ENCODE results near the gene ACTC1. TPM values are rescaled to one million over a fixed set of nuclear protein-coding genes. Genes with fewer than 3 reads are reported as not detected.
A peak's percentile ranks its signal among the peaks of the same experiment; 100 is the strongest.

Gene ACTC1
- 0.11 TPM for polyA plus RNA-seq (2013, experiment 1 of 2)
- 0.11 TPM for polyA plus RNA-seq (2013, experiment 2 of 2)

GRCh38 chr15:34795267-34796081 is at the start of gene ACTC1:
Gene ACTC1, minus strand, starts transcription at chr15:34795549. Its CDS starts 741 bp downstream, at chr15:34794808.
- Histone ChIP-seq H3K23ac (ENCODE audit: low read length in 2 of 2) (no peak within 1 kb of the TSS), H2AFZ (ENCODE audit: low read depth, low read length) (peak within 1 kb of the TSS; percentile 86), H2BK120ac (ENCODE audit: low read depth, low read length) (no peak within 1 kb of the TSS), H3K36me3 (ENCODE audit: control insufficient read depth in 1 of 2, insufficient read depth in 2 of 2, low read depth in 1 of 2, low read length in 2 of 2) (no peaks in the 10 kb centered on the region), H2BK15ac (ENCODE audit: low read depth, poor library complexity, severe bottlenecking) (no peak within 1 kb of the TSS), H4K8ac (ENCODE audit: low read length) (peak within 1 kb of the TSS; percentile 73), H3K14ac (ENCODE audit: low read length in 2 of 2) (peak within 1 kb of the TSS in 1 of 2 experiments; percentile 94), H3K18ac (ENCODE audit: low read depth in 1 of 2, low read length in 2 of 2) (peak within 1 kb of the TSS; percentile 41 to 77), H3K27ac (ENCODE audit: low read length, poor library complexity, severe bottlenecking) (no peak within 1 kb of the TSS), H3K4me1 (ENCODE audit: control insufficient read depth, insufficient read depth, low read depth, low read length) (peaks cover 13% of the 10 kb centered on the region), H3K4me2 (ENCODE audit: low read length, poor library complexity, severe bottlenecking) (peak within 1 kb of the TSS; percentile 54), H3K4ac (ENCODE audit: low read depth in 1 of 2, low read length in 2 of 2) (peak within 1 kb of the TSS in 1 of 2 experiments; percentile 50), H3K9me3 (ENCODE audit: control insufficient read depth, low read length) (no peaks in the 10 kb centered on the region), H3K79me1 (replicated peaks; ENCODE audit: low read length, poor library complexity, severe bottlenecking) (no peaks in the 10 kb centered on the region), H2BK5ac (ENCODE audit: low read depth, low read length, poor library complexity, severe bottlenecking) (no peak within 1 kb of the TSS), H2AK5ac (ENCODE audit: low read length, severe bottlenecking) (no peak within 1 kb of the TSS), H3K27me3 (ENCODE audit: control insufficient read depth in 1 of 2, insufficient read depth in 1 of 2, low read length in 2 of 2) (peaks cover 58 to 83% of the 10 kb centered on the region in 2 experiments), H3K4me3 (ENCODE audit: insufficient read depth in 1 of 2, low read depth in 1 of 2, low read length in 2 of 2) (peak within 1 kb of the TSS in 1 of 2 experiments; percentile 51), H2BK12ac (ENCODE audit: low read length in 2 of 2) (peak within 1 kb of the TSS; percentile 43 to 51), H3K9ac (ENCODE audit: low read length) (peak within 1 kb of the TSS; percentile 68), H4K91ac (ENCODE audit: low read length) (no peak within 1 kb of the TSS)
- WGBS, result 14% methylated on average over 35 of the region's 44 CpGs
- peak; percentile 59 for DNase-seq

- Histone ChIP-seq H3K23ac (ENCODE audit: low read length in 2 of 2) (no peak overlapping the region), H3K9me3 (ENCODE audit: control insufficient read depth, low read length) (no peaks in the 10 kb centered on the region), H2BK120ac (ENCODE audit: low read depth, low read length) (no peak overlapping the region), H2BK12ac (ENCODE audit: low read length in 2 of 2) (no peak overlapping the region), H3K14ac (ENCODE audit: low read length in 2 of 2) (no peak overlapping the region), H3K27me3 (ENCODE audit: control insufficient read depth in 1 of 2, insufficient read depth in 1 of 2, low read length in 2 of 2) (no peaks in the 10 kb centered on the region), H2BK15ac (ENCODE audit: low read depth, poor library complexity, severe bottlenecking) (no peak overlapping the region), H3K18ac (ENCODE audit: low read depth in 1 of 2, low read length in 2 of 2) (no peak overlapping the region), H3K36me3 (ENCODE audit: control insufficient read depth in 1 of 2, insufficient read depth in 2 of 2, low read depth in 1 of 2, low read length in 2 of 2) (no peaks in the 10 kb centered on the region), H3K4ac (ENCODE audit: low read depth in 1 of 2, low read length in 2 of 2) (no peak overlapping the region), H4K8ac (ENCODE audit: low read length) (no peak overlapping the region), H3K79me1 (replicated peaks; ENCODE audit: low read length, poor library complexity, severe bottlenecking) (no peaks in the 10 kb centered on the region), H2AFZ (ENCODE audit: low read depth, low read length) (no peak overlapping the region), H3K4me2 (ENCODE audit: low read length, poor library complexity, severe bottlenecking) (no peak overlapping the region), H3K4me3 (ENCODE audit: insufficient read depth in 1 of 2, low read depth in 1 of 2, low read length in 2 of 2) (no peak overlapping the region), H3K4me1 (ENCODE audit: control insufficient read depth, insufficient read depth, low read depth, low read length) (no peaks in the 10 kb centered on the region), H3K27ac (ENCODE audit: low read length, poor library complexity, severe bottlenecking) (no peak overlapping the region), H3K9ac (ENCODE audit: low read length) (no peak overlapping the region), H2AK5ac (ENCODE audit: low read length, severe bottlenecking) (no peak overlapping the region), H2BK5ac (ENCODE audit: low read depth, low read length, poor library complexity, severe bottlenecking) (no peak overlapping the region), H4K91ac (ENCODE audit: low read length) (no peak overlapping the region)
- DNase-seq, result no peak
These were observed 45.9 kb upstream of the ACTC1 start for GRCh38 chr15:34841262-34841725.

- Histone ChIP-seq H3K36me3 (ENCODE audit: control insufficient read depth in 1 of 2, insufficient read depth in 2 of 2, low read depth in 1 of 2, low read length in 2 of 2) (no peaks in the 10 kb centered on the region), H2BK120ac (ENCODE audit: low read depth, low read length) (no peak overlapping the region), H3K27me3 (ENCODE audit: control insufficient read depth in 1 of 2, insufficient read depth in 1 of 2, low read length in 2 of 2) (no peaks in the 10 kb centered on the region), H3K9ac (ENCODE audit: low read length) (no peak overlapping the region), H4K8ac (ENCODE audit: low read length) (no peak overlapping the region), H2BK5ac (ENCODE audit: low read depth, low read length, poor library complexity, severe bottlenecking) (no peak overlapping the region), H3K4me3 (ENCODE audit: insufficient read depth in 1 of 2, low read depth in 1 of 2, low read length in 2 of 2) (no peak overlapping the region), H4K91ac (ENCODE audit: low read length) (no peak overlapping the region), H3K14ac (ENCODE audit: low read length in 2 of 2) (no peak overlapping the region), H2AFZ (ENCODE audit: low read depth, low read length) (no peak overlapping the region), H3K23ac (ENCODE audit: low read length in 2 of 2) (no peak overlapping the region), H3K18ac (ENCODE audit: low read depth in 1 of 2, low read length in 2 of 2) (no peak overlapping the region), H3K9me3 (ENCODE audit: control insufficient read depth, low read length) (peaks cover 2% of the 10 kb centered on the region), H3K4ac (ENCODE audit: low read depth in 1 of 2, low read length in 2 of 2) (no peak overlapping the region), H2AK5ac (ENCODE audit: low read length, severe bottlenecking) (no peak overlapping the region), H3K79me1 (replicated peaks; ENCODE audit: low read length, poor library complexity, severe bottlenecking) (no peaks in the 10 kb centered on the region), H3K4me1 (ENCODE audit: control insufficient read depth, insufficient read depth, low read depth, low read length) (no peaks in the 10 kb centered on the region), H2BK12ac (ENCODE audit: low read length in 2 of 2) (no peak overlapping the region), H2BK15ac (ENCODE audit: low read depth, poor library complexity, severe bottlenecking) (no peak overlapping the region), H3K27ac (ENCODE audit: low read length, poor library complexity, severe bottlenecking) (no peak overlapping the region), H3K4me2 (ENCODE audit: low read length, poor library complexity, severe bottlenecking) (no peak overlapping the region)
- DNase-seq, result no peak
- WGBS, result 99% methylated on average over 3 of the region's 3 CpGs
These were observed 42.9 kb upstream of the ACTC1 start for GRCh38 chr15:34838282-34838681.

- no peak overlapping the region for H3K4me2 ChIP-seq (ENCODE audit: low read length, poor library complexity, severe bottlenecking)
- no peak overlapping the region for H4K8ac ChIP-seq (ENCODE audit: low read length)
- no peaks in the 10 kb centered on the region for H3K36me3 ChIP-seq (ENCODE audit: control insufficient read depth in 1 of 2, insufficient read depth in 2 of 2, low read depth in 1 of 2, low read length in 2 of 2)
- H3K9ac ChIP-seq (ENCODE audit: low read length), result peak overlapping the region; percentile 29
- no peak overlapping the region for H2AK5ac ChIP-seq (ENCODE audit: low read length, severe bottlenecking)
- no peak overlapping the region for H2BK15ac ChIP-seq (ENCODE audit: low read depth, poor library complexity, severe bottlenecking)
- no peak overlapping the region for H3K18ac ChIP-seq (ENCODE audit: low read depth in 1 of 2, low read length in 2 of 2)
- H4K91ac ChIP-seq (ENCODE audit: low read length), result no peak overlapping the region
- H2BK120ac ChIP-seq (ENCODE audit: low read depth, low read length), result no peak overlapping the region
- DNase-seq, result peak; percentile 23
- no peak overlapping the region for H3K4ac ChIP-seq (ENCODE audit: low read depth in 1 of 2, low read length in 2 of 2)
- H3K4me1 ChIP-seq (ENCODE audit: control insufficient read depth, insufficient read depth, low read depth, low read length), result no peaks in the 10 kb centered on the region
- 54% methylated on average over 6 of the region's 6 CpGs for WGBS
- H3K27ac ChIP-seq (ENCODE audit: low read length, poor library complexity, severe bottlenecking), result peak overlapping the region; percentile 31
- H3K9me3 ChIP-seq (ENCODE audit: control insufficient read depth, low read length), result peaks cover 2% of the 10 kb centered on the region
- H3K27me3 ChIP-seq (ENCODE audit: control insufficient read depth in 1 of 2, insufficient read depth in 1 of 2, low read length in 2 of 2), result no peaks in the 10 kb centered on the region
- H3K79me1 ChIP-seq (replicated peaks; ENCODE audit: low read length, poor library complexity, severe bottlenecking), result no peaks in the 10 kb centered on the region
- H3K4me3 ChIP-seq (ENCODE audit: insufficient read depth in 1 of 2, low read depth in 1 of 2, low read length in 2 of 2), result peak overlapping the region in 1 of 2 experiments; percentile 8
- H2BK12ac ChIP-seq (ENCODE audit: low read length in 2 of 2), result no peak overlapping the region
- no peak overlapping the region for H3K14ac ChIP-seq (ENCODE audit: low read length in 2 of 2)
- H3K23ac ChIP-seq (ENCODE audit: low read length in 2 of 2), result no peak overlapping the region
- no peak overlapping the region for H2AFZ ChIP-seq (ENCODE audit: low read depth, low read length)
- no peak overlapping the region for H2BK5ac ChIP-seq (ENCODE audit: low read depth, low read length, poor library complexity, severe bottlenecking)
These were observed 42.1 kb upstream of the ACTC1 start for GRCh38 chr15:34837246-34838016.

All from mesenchymal stem cell (in vitro differentiated cells and primary cell).